Stomach smooth muscle (tissue), 2 donors: ENCODE data around the gene INF2.

Source experiments
- H3K27ac ChIP-seq: one replicate; pipeline ENCODE4 v1.7.0; 2013; ENCODE audit warnings: mild to moderate bottlenecking, low read length, inconsistent platforms
- H3K27me3 ChIP-seq, 2 donors: one replicate each; pipeline ENCODE4 v1.7.0; 2013; ENCODE audit warnings: low read length in 2 of 2; ENCODE audit not compliant: insufficient read depth in 2 of 2, control insufficient read depth in 1 of 2
- H3K36me3 ChIP-seq, 2 donors: one replicate each; pipeline ENCODE4 v1.7.0; 2013; ENCODE audit warnings: low read length in 2 of 2; ENCODE audit not compliant: control insufficient read depth in 2 of 2, insufficient read depth in 2 of 2
- H3K4me1 ChIP-seq: one replicate; pipeline ENCODE4 v1.7.0; 2013; ENCODE audit warnings: low read length; ENCODE audit not compliant: control insufficient read depth, insufficient read depth
- H3K4me3 ChIP-seq, 2 donors: one replicate each; pipeline ENCODE4 v1.7.0; 2013; ENCODE audit warnings: low read length in 2 of 2
- H3K9ac ChIP-seq, 2 donors: one replicate each; pipeline ENCODE4 v1.7.0; 2013; ENCODE audit warnings: low read length in 2 of 2, mild to moderate bottlenecking in 1 of 2
- H3K9me3 ChIP-seq, 2 donors: one replicate each; pipeline ENCODE4 v1.7.0; 2013; ENCODE audit warnings: low read length in 2 of 2; ENCODE audit not compliant: control insufficient read depth in 2 of 2
- donor health status: healthy.
- donor health status: Pancreatic carcinoma.

Gene INF2

DNA sequence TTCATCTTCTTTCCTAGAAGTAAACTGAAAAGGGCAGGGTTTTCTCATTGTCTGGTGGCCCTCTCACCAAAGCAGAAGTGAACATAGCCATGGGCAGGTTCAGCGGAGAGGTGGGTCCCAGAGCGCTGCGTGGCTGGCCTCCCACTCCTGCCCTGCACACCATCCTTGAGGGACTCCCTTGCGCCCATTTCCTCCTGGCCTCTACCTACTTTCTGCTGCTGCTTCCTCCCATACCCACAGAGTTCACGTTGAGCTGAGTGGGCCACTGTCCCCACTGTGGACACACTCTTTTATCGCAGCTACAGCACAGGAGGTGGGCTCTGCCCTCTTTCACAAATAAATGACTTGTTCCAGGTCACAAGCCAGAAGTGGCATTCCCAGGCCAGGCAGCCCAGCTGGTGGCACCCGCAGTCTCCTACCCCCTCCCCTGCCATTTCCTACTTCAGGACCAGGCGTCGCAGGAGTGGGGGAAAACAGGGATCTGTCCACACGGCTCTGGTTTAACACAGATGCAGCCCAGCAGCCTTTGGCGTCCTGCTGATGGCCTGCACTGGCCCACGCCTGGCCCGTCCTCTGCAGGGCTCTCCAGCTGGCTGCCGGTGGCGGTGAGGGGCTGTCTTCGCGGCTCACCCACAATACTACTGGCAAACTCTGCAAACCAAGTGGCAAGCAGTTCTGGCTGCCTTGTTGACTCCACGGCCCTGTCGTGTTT is 68.4 kb downstream of the INF2 start:
- Histone ChIP-seq H3K27ac (no peak overlapping the region), H3K4me3 (no peak overlapping the region), H3K9me3 (no peaks in the 10 kb centered on the region), H3K27me3 (no peaks in the 10 kb centered on the region), H3K36me3 (peaks cover 31 to 46% of the 10 kb centered on the region in 2 donors), H3K4me1 (peaks cover 21% of the 10 kb centered on the region), H3K9ac (no peak overlapping the region)

DNA sequence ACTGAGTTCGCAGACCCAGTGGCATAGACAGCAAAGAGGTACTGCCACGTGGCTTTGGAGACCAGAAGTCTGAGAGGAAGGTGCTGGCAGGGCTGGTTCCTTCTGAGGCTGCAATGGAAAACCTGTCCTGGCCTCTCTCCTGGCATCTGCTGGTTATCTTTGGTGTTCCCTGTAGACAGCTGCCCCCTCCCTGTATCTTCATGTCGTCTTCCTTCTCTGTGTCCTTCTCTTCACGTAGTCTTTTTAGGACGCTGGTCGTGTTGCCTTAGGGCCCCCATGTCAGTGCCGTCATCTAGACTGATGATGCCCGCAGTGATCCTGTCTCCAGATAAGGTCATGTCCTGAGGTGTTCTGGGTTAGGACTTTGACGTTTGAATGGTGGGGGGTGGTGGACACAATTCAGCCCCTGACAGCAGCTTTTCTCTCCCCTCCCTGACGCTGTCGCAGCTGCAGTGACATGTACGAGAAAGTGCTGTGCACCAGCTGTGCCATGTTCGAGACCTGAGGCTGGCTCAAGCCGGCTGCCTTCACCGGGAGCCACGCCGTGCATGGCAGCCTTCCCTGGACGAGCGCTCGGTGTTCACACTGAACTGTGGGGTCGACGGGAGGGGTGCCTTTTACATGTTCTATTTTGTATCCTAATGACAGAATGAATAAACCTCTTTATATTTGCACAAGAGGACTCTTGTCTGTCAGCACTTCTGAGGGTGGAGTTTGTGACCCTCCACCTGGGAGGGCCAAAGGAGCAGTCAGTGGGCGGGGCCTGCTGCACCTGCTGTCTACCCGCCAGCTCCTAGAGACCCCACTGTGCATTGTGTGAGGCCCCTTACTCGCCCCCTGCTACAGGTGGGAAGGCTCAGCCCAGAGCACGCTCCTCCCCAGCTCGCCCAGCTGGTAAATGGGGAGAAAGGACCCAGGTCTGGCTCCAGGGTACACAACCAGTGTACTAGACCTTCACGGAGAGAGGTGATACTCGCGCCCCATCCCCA is 69.9 kb downstream of the INF2 start:
- H3K27ac ChIP-seq: no peak overlapping the region
- H3K9ac ChIP-seq: no peak overlapping the region
- H3K4me1 ChIP-seq: peaks cover 12% of the 10 kb centered on the region
- no peak overlapping the region for H3K4me3 ChIP-seq
- no peaks in the 10 kb centered on the region for H3K9me3 ChIP-seq
- H3K36me3 ChIP-seq: peaks cover 31 to 46% of the 10 kb centered on the region in 2 donors
- no peaks in the 10 kb centered on the region for H3K27me3 ChIP-seq

DNA sequence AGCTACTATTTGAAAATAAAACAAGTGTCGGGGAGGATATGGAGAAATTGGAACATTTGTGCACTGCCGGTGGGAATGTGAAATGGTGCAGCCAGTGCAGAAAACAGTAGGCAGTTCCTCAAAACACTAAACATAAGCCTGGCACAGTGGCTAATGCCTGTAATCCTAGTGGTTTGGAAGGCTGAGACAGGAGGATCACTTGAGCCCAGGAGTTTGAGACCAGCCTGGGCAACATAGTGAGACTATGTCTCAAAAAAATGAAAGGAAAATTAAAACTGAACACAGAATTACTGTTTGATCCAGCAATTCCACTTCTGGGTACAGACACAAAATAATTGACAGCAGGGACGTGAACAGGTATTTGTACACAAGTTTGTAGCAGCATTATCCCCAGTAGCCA is 76.1 kb downstream of the INF2 start:
- Histone ChIP-seq H3K9me3 (no peaks in the 10 kb centered on the region), H3K27me3 (no peaks in the 10 kb centered on the region), H3K4me3 (no peak overlapping the region), H3K27ac (no peak overlapping the region), H3K36me3 (peaks cover 3 to 5% of the 10 kb centered on the region in 2 donors), H3K4me1 (peaks cover 8% of the 10 kb centered on the region), H3K9ac (no peak overlapping the region)

DNA sequence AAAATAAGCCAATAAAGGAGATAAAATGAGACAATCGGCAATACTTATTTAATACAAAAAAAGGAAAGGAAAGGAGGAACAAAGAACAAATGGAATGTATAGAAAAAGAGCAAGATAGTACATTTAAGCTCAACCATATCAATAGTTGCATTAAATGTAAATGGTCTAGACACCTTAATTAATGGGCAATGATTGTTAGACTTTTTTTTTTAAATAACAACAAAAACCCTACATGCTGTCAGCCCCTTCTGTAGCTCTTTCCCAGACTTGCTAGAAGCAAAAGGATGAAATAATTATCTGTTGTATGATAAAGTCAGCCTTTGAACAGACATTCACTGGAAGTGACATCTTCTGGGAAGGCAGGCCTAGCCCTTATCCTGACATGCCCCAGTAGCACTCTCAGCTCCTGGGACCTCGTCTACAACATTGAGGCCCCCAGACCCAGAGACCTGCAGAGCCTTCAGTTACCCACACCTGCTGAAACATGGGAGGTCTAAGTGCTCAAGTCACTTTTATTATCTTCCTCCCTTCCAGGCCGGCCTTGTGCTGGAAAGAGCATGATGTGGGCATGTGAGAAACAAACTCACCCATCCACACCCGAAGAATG is 76.9 kb downstream of the INF2 start:
- no peaks in the 10 kb centered on the region for H3K27me3 ChIP-seq
- H3K36me3 ChIP-seq: peaks cover 5 to 8% of the 10 kb centered on the region in 2 donors
- H3K9me3 ChIP-seq: peaks cover 0 to 3% of the 10 kb centered on the region in 2 donors
- no peak overlapping the region for H3K4me3 ChIP-seq
- H3K9ac ChIP-seq: no peak overlapping the region
- H3K4me1 ChIP-seq: peaks cover 8% of the 10 kb centered on the region
- H3K27ac ChIP-seq: no peak overlapping the region

DNA sequence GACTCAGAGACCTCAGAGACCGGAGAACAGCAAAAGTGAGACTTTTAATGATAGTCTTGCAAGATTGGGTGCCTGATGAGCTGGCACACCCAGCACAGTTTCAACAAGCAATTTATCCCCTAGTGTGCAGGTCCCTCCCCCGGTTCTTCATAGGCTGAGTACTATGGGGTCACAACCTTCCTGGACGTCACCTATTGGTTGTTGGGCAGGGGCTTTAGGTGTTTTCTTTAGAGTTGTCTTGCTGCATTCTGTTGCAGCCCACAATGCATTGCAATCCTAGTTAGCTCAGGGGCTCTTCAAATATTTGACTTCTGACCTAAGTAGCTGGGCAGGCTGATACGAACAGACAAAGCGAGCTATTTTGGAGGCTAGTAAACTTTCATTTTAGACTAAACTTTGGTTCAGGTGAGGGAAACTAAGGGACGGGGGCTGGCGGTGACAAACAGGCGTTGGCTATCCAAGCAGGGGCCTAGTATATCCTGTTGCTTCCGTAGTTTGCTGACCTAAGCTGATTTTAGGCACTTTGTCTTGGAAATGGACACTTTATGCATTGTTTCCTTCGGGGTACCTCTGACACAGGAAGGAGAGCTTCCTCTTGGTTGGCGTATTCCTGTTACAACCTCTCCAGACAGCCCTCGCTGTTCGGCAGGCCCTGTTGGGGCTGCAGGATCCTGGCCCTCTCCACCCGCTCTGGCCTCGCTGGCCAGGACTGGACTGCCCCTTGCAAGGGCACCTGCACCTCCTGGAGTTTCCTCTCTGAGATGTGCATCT is 77.6 kb downstream of the INF2 start:
- no peak overlapping the region for H3K4me3 ChIP-seq
- H3K9me3 ChIP-seq: peaks cover 0 to 4% of the 10 kb centered on the region in 2 donors
- no peak overlapping the region for H3K27ac ChIP-seq
- H3K36me3 ChIP-seq: peaks cover 12% of the 10 kb centered on the region in 2 donors
- no peaks in the 10 kb centered on the region for H3K27me3 ChIP-seq
- peaks cover 8% of the 10 kb centered on the region for H3K4me1 ChIP-seq
- H3K9ac ChIP-seq: no peak overlapping the region

DNA sequence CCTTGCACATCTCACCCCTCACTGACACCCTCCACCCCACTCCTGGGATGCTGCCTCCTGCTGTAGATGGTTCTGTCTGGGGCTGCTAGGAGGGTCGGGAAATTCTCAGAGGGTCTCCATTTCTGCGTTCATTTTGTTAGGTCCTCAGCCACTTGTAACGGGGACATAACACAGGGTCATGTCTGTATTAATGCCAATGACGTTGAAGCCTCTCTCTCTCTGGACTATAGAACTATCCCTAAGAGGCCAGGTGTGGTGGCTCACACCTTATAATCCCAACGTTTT is 78.2 kb downstream of the INF2 start:
- no peak overlapping the region for H3K27ac ChIP-seq
- H3K9me3 ChIP-seq: peaks cover 0 to 4% of the 10 kb centered on the region in 2 donors
- peaks cover 15 to 17% of the 10 kb centered on the region in 2 donors for H3K36me3 ChIP-seq
- H3K9ac ChIP-seq: no peak overlapping the region
- peaks cover 8% of the 10 kb centered on the region for H3K4me1 ChIP-seq
- H3K4me3 ChIP-seq: no peak overlapping the region
- H3K27me3 ChIP-seq: no peaks in the 10 kb centered on the region

DNA sequence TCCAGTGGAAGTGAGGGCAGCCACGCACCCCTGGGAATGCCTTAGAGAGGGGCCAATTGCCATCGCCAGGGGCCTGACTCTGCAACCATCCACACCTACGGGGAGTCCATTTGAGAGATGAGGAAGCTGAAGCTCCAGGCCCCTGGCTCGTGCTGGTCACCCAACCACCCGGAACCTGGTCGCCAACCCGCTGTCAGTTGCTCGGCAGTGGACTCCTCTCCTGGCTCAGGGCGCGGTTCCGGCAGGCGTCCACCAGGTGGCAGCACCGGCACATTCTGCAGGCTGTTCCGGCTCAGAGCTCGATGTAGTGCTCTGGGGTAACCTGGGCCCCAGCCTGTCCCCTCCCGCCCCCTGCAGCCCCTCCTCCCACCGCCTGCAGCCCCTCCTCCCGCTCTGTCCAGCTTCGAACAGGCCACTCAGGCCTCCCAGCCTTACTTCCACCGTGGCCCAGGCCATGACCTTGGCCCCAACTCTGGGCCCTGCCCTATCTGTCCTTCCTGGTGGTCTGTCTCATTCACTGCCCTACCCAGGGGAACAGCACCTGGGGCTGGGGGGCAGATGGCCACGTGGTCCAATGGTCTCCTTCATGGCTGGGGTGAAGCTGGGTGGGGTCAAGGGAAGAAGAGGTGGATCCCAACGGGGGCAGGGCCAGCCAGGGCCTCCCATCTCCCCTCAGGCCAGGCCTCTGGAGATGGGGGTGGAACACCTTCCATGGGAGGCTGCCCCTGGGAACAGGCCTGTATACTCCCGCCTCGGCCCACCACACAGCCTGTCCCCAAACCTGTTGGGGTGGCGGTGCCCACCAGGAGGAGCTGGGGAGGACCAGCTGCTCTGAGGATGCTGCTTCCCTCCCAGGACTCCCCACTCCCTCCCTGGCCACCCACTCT is 79.3 kb downstream of the INF2 start:
- Histone ChIP-seq H3K27me3 (no peaks in the 10 kb centered on the region), H3K36me3 (peaks cover 23 to 26% of the 10 kb centered on the region in 2 donors), H3K9me3 (peaks cover 0 to 4% of the 10 kb centered on the region in 2 donors), H3K9ac (no peak overlapping the region), H3K4me1 (peaks cover 8% of the 10 kb centered on the region), H3K4me3 (no peak overlapping the region), H3K27ac (no peak overlapping the region)

DNA sequence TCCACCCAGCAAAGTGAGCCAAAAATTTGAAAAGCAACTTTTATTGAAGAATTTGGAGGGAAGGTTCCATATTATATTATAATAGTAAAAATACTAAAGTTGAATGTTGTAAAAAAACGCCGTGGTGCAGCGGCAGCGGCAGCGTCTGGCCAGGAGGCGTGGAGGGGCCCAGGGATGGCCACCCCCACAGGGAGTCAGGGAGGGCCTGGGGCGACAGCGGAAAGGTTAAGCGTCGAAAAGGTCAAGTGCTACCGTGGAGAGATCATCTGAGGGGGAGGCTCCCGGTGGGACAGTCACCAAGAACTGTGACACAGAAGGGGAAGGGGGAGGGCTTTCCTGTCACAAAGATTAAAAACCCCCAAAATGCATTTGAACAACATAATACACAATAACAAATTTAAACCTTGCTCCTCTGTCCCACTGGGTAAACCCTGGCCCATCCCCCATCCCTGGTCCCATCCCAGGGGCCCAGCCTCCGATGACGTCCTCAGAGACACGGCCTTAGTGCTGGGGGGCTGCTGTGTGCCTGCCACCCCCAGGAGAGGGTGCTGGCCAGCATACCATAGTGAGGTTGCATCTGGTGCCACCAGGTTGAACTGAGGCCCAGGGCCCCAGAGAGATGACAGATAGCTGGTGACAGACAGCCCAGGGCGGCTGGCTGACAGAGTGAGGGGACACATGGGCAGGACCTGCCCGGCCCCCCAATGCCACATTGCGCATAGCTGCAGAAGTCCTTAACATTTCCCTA is 80.1 kb downstream of the INF2 start:
- Histone ChIP-seq H3K4me3 (no peak overlapping the region), H3K27me3 (no peaks in the 10 kb centered on the region), H3K9me3 (peaks cover 0 to 4% of the 10 kb centered on the region in 2 donors), H3K4me1 (peaks cover 8% of the 10 kb centered on the region), H3K27ac (no peak overlapping the region), H3K36me3 (peaks cover 23 to 26% of the 10 kb centered on the region in 2 donors), H3K9ac (no peak overlapping the region)

DNA sequence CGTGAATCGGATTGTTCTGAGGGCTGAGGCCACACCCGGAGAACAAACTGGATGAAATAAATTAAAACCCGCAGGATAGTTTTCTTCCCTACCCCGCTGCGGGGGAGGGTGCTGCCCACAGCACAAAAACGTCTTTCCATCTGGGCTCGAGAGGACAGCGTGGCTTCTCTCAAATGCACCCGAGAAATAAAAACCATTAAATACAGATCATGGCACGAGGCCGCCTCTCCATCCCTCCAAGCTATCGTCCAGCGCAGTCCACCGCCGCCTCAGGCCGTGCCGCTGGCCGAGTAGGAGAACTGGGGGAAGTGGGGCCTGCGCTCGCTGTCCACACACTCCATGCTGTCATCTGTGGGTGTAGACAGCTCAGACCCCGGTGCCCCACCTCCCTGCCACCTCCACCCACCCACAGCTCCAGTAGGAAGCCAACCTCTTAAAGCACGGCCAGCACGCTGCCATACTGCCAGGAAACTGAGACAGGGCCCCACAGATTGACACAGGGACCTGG is 80.7 kb downstream of the INF2 start:
- no peak overlapping the region for H3K4me3 ChIP-seq
- peaks cover 23 to 28% of the 10 kb centered on the region in 2 donors for H3K36me3 ChIP-seq
- H3K9me3 ChIP-seq: peaks cover 0 to 4% of the 10 kb centered on the region in 2 donors
- no peaks in the 10 kb centered on the region for H3K27me3 ChIP-seq
- H3K4me1 ChIP-seq: peaks cover 8% of the 10 kb centered on the region
- H3K27ac ChIP-seq: no peak overlapping the region
- no peak overlapping the region for H3K9ac ChIP-seq
